A204.1 (cell line): ENCODE measurements around the gene FLNC.

ENCODE experiments used
- FAIRE-seq: peaks from 2 replicates; lab custom pipeline; 2012; peaks lifted over from hg19 to GRCh38; lab: Jason Lieb, UNC

The FLNC gene

GRCh38 chr7:128833148-128833945 is 3.1 kb downstream of the FLNC start:
- FAIRE-seq = no peak

GRCh38 chr7:128833946-128834325 is 3.7 kb downstream of the FLNC start:
- FAIRE-seq = no peak

- FAIRE-seq = no peak
Observed at GRCh38 chr7:128835231-128835751, 5.1 kb downstream of the FLNC start.

- FAIRE-seq = no peak
Observed at GRCh38 chr7:128835790-128836641, 5.8 kb downstream of the FLNC start.

GRCh38 chr7:128836729-128837348 is 6.6 kb downstream of the FLNC start:
- no peak for FAIRE-seq

- no peak for FAIRE-seq
Observed at GRCh38 chr7:128837521-128837921, 7.3 kb downstream of the FLNC start.

GRCh38 chr7:128838109-128838779 is 8.0 kb downstream of the FLNC start:
- FAIRE-seq = no peak

GRCh38 chr7:128838981-128839731 is 8.9 kb downstream of the FLNC start:
- no peak for FAIRE-seq

- no peak for FAIRE-seq
Observed at GRCh38 chr7:128839751-128840177, 9.6 kb downstream of the FLNC start.

GRCh38 chr7:128840326-128841170 is 10.3 kb downstream of the FLNC start:
- FAIRE-seq = no peak

GRCh38 chr7:128841171-128841690 is 11.0 kb downstream of the FLNC start:
- no peak for FAIRE-seq

- no peak for FAIRE-seq
Observed at GRCh38 chr7:128841921-128842673, 11.9 kb downstream of the FLNC start.

- no peak for FAIRE-seq
Observed at GRCh38 chr7:128842674-128843641, 12.8 kb downstream of the FLNC start.

GRCh38 chr7:128843938-128844621 is 13.9 kb downstream of the FLNC start:
- FAIRE-seq = no peak

- no peak for FAIRE-seq
Observed at GRCh38 chr7:128844777-128845311, 14.6 kb downstream of the FLNC start.

GRCh38 chr7:128845475-128845874 is 15.3 kb downstream of the FLNC start:
- FAIRE-seq = no peak

- FAIRE-seq = no peak
Observed at GRCh38 chr7:128845987-128846386, 15.8 kb downstream of the FLNC start.
